SU-DHL-6 (cell line): Measurements from ENCODE around the gene FOLR1.

Experiments used
- CTCF ChIP-seq: fragments of 200-600 bp; sonication (generic); IDR thresholded peaks from one replicate; pipeline ENCODE4 v1.5.1; 2017; ENCODE audit warnings: antibody characterized with exemption, mild to moderate bottlenecking, low read length, moderate library complexity; ENCODE audit not compliant: insufficient read depth, poor library complexity, severe bottlenecking
- EZH2phosphoT487 ChIP-seq: fragments of 200-600 bp; sonication (generic), shearing (Covaris generic); conservative IDR thresholded peaks from 2 replicates; pipeline ENCODE4 v1.6.1; 2018; ENCODE audit warnings: mild to moderate bottlenecking, antibody characterized with exemption, low read length, moderate library complexity, mixed read lengths

GRCh38 chr11:72232260-72233055 is 40.5 kb downstream of the FOLR1 start:
- TF ChIP-seq CTCF (no peak), EZH2phosphoT487 (no peak)
